Psoas muscle (tissue), 8 donors: Measurements from ENCODE around the gene PACSIN3. TPM values are rescaled to one million over a fixed set of nuclear protein-coding genes. Genes with fewer than 3 reads are reported as not detected.
"Not testable (repeated sequence)": the region's sequence is repeated elsewhere in the genome, so short reads cannot be mapped to it uniquely, and the experiment has no call there.

Source experiments
- ATAC-seq, 4 donors: fragments of 200-7000 bp; cut with Tn5 transposase; one replicate each; pipeline ENCODE4 v1.9.1; 2020; ENCODE audit warnings: moderate library complexity in 3 of 4, mild to moderate bottlenecking in 2 of 4
- DNase-seq, 2 donors: peaks; one replicate each; pipeline ENCODE4 v3.0.0-alpha.2; 2020
- H3K27ac ChIP-seq: fragments of 200-600 bp; one replicate; pipeline ENCODE4 v1.8.0; 2022
- H3K27me3 ChIP-seq, 3 donors: fragments of 200-600 bp in 1 of 3; one replicate each; pipeline versions ENCODE4 v1.6.1 to v1.8.0; 2013 to 2022; ENCODE audit warnings: low read length in 2 of 3, mild to moderate bottlenecking in 2 of 3, moderate library complexity in 1 of 3; ENCODE audit not compliant: insufficient read depth in 3 of 3
- H3K36me3 ChIP-seq, 2 donors: fragments of 200-600 bp in 1 of 2; one replicate each; pipeline versions ENCODE4 v1.6.1 to v1.8.0; 2013 to 2022; ENCODE audit warnings: low read depth in 1 of 2, mild to moderate bottlenecking in 1 of 2, moderate library complexity in 1 of 2; ENCODE audit not compliant: insufficient read depth in 1 of 2
- H3K4me1 ChIP-seq: fragments of 200-600 bp; one replicate; pipeline ENCODE4 v1.8.0; 2022
- H3K4me3 ChIP-seq: fragments of 200-600 bp; one replicate; pipeline ENCODE4 v1.8.0; 2022; ENCODE audit warnings: mild to moderate bottlenecking
- H3K9me3 ChIP-seq: fragments of 200-600 bp; one replicate; pipeline ENCODE4 v1.8.0; 2022
- WGBS, 3 donors: extraction: QIAGEN DNeasy Blood & Tissue Kit; methylation state at CpG; one replicate each; pipeline versions ENCODE4 v1.1.6 to v1.1.7; 2013; 5-methylcytosine and 5-hydroxymethylcytosine counted together
- intact Hi-C, 2 donors: fragments of 100-400 bp; cut with DNase I; formaldehyde crosslinking; loops; one replicate each; pipeline versions ENCODE4 v1.11.0 to v1.14.2; 2022
- polyA plus RNA-seq, 3 donors: library from polyadenylated mRNA; stranded (reverse); fragments of 200-250 nt; gene quantifications; one replicate each; pipeline ENCODE4 v1.2.3, GENCODE V29; 2013
- total RNA-seq, 4 donors: library from RNA; stranded (reverse); fragmentation: NEBNext Ultra II Directional in 2 of 4; extraction: Animal tissue kit (Norgen Biotek cat#: 25700) in 2 of 4; gene quantifications; one replicate each; pipeline versions ENCODE4 v1.2.1 to v1.2.4, GENCODE V29; 2021 to 2023
- TF ChIP-seq, protein P1 (sequence below): fragments of 200-600 bp; IDR thresholded peaks from one replicate; pipeline ENCODE4 v1.8.0; 2022; ENCODE audit warnings: antibody characterized with exemption
- donor health status: healthy with polysubstance abuse.
- donor health status: DM: no; HTN: no; CAD: no; lungs with moderate emphysema.
- donor health status: Bipolar disorder and iron deficiency.
- donor health status: healthy.
- donor health status: DM: yes; HTN: yes; CAD: no.
- donor health status: DM: no; HTN: no; CAD: no.
- donor health status: DM: no; HTN: no; CAD: no.
- donor health status: DM: yes; HTN: yes; CAD: no.

Gene PACSIN3
- total and polyA plus RNA-seq, 7 donors, result 90.4 to 430 (median 284) TPM

DNA sequence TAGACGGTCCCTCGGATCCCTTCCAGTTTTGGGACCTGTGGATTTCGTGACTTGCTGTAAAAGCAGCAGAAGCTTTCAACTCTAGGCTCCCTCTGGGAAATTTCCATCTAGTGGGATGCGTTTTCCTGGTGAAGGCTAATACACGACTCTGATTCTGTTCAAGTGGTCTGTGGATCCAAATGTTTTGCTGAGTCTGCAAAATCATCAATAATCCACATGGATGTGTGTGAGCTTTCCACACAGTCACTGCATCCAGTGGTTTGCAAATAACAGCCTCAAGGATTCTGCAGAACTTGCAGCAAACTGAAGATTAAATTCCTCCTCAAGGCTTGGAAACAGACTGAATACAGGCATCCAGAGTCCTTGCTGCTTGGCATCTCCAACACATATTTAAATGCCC lies 16.3 kb upstream of the PACSIN3 start:
- Histone ChIP-seq H3K9me3 (no peaks in the 10 kb centered on the region), H3K27me3 (no peaks in the 10 kb centered on the region), H3K4me1 (no peaks in the 10 kb centered on the region), H3K36me3 (no peaks in the 10 kb centered on the region), H3K27ac (no peak overlapping the region), H3K4me3 (no peak overlapping the region)
- ATAC-seq, result no peak
- no peak for DNase-seq
- intact Hi-C loops, result no loop called here
- 73 to 81% (median 75%) methylated on average over 5 of the region's 5 CpGs for WGBS, 3 donors
- TF ChIP-seq, protein P1, sequence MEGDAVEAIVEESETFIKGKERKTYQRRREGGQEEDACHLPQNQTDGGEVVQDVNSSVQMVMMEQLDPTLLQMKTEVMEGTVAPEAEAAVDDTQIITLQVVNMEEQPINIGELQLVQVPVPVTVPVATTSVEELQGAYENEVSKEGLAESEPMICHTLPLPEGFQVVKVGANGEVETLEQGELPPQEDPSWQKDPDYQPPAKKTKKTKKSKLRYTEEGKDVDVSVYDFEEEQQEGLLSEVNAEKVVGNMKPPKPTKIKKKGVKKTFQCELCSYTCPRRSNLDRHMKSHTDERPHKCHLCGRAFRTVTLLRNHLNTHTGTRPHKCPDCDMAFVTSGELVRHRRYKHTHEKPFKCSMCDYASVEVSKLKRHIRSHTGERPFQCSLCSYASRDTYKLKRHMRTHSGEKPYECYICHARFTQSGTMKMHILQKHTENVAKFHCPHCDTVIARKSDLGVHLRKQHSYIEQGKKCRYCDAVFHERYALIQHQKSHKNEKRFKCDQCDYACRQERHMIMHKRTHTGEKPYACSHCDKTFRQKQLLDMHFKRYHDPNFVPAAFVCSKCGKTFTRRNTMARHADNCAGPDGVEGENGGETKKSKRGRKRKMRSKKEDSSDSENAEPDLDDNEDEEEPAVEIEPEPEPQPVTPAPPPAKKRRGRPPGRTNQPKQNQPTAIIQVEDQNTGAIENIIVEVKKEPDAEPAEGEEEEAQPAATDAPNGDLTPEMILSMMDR, result no peak

- intact Hi-C loops, result no loop called here
- WGBS, 3 donors, result 67 to 79% (median 72%) methylated on average over 4 of the region's 4 CpGs
- no peaks in the 10 kb centered on the region for H3K36me3 ChIP-seq
- DNase-seq (no peak), ATAC-seq (no peak)
- H3K27me3 ChIP-seq, result no peaks in the 10 kb centered on the region
- TF ChIP-seq, protein P1, result no peak
- no peaks in the 10 kb centered on the region for H3K4me1 ChIP-seq
- H3K9me3 ChIP-seq, result no peaks in the 10 kb centered on the region
- no peak overlapping the region for H3K4me3 ChIP-seq
- no peak overlapping the region for H3K27ac ChIP-seq
Measured at GRCh38 chr11:47201015-47201414, 14.8 kb upstream of the PACSIN3 start.

DNA sequence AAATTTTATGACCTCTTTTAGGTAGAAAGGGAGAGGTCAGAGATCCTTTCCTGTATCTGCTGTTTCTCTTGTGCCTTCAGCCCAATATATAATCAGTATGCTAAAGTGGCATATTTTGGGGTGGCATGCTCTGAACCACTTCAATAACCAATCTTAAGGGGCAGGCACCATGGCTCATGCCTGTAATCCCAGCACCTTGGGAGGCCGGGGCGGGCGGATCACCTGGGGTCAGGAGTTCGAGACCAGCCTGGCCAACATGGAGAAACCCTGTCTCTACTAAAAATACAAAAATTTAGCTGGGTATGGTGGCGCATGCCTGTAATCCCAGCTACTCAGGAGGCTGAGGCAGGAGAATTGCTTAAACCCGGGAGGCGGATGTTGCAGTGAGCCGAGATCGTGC lies 11.9 kb upstream of the PACSIN3 start:
- WGBS, 3 donors, result 90 to 93% (median 93%) methylated on average over 9 of the region's 9 CpGs
- not testable (repeated sequence) for H3K4me1 ChIP-seq

GRCh38 chr11:47192111-47192510 lies 5.9 kb upstream of the PACSIN3 start:
- no peaks in the 10 kb centered on the region for H3K27me3 ChIP-seq
- H3K9me3 ChIP-seq, result no peaks in the 10 kb centered on the region
- no peak overlapping the region for H3K4me3 ChIP-seq
- WGBS, 3 donors, result 82 to 90% (median 88%) methylated on average over 4 of the region's 4 CpGs
- no peak for ATAC-seq
- DNase-seq, result no peak
- intact Hi-C loops, result no loop called here
- no peak overlapping the region for H3K27ac ChIP-seq
- no peaks in the 10 kb centered on the region for H3K36me3 ChIP-seq
- H3K4me1 ChIP-seq, result peaks cover 18% of the 10 kb centered on the region
- TF ChIP-seq, protein P1, result no peak

More for the DNA sequence above, 11.9 kb upstream of the PACSIN3 start:
- intact Hi-C loops, H3K4me3 ChIP-seq, H3K36me3 ChIP-seq, DNase-seq, H3K9me3 ChIP-seq, H3K27me3 ChIP-seq, ATAC-seq, H3K27ac ChIP-seq: not testable (repeated sequence)

- ATAC-seq, intact Hi-C loops: not testable (repeated sequence)
- 79 to 88% (median 80%) methylated on average over 10 of the region's 10 CpGs for WGBS, 3 donors
Measured at GRCh38 chr11:47191137-47191536, 4.9 kb upstream of the PACSIN3 start.

More at GRCh38 chr11:47191137-47191536, 4.9 kb upstream of the PACSIN3 start:
- H3K27me3 ChIP-seq, H3K27ac ChIP-seq, H3K9me3 ChIP-seq, DNase-seq, H3K36me3 ChIP-seq, H3K4me3 ChIP-seq: not testable (repeated sequence)
- H3K4me1 ChIP-seq, result peaks cover 18% of the 10 kb centered on the region
